NCI-H524 (cell line): Measurements from ENCODE around the gene ADGRL1.
"Not testable (repeated sequence)": the region's sequence is repeated elsewhere in the genome, so short reads cannot be mapped to it uniquely, and the experiment has no call there.

ENCODE experiments used
- DNase-seq, 2 experiments: peaks; one replicate each; lab custom pipeline; 2025; lab: John Stamatoyannopoulos, UW

Gene ADGRL1

GRCh38 chr19:14218620-14219330, 12.8 kb upstream of the ADGRL1 start:
- DNase-seq: no peak

- not testable (repeated sequence) for DNase-seq
These were observed 11.9 kb upstream of the ADGRL1 start for GRCh38 chr19:14217886-14218285.

GRCh38 chr19:14214580-14214979, 8.6 kb upstream of the ADGRL1 start:
- DNase-seq: no peak

GRCh38 chr19:14210182-14210581, 4.2 kb upstream of the ADGRL1 start:
- not testable (repeated sequence) for DNase-seq

GRCh38 chr19:14209401-14209800, 3.4 kb upstream of the ADGRL1 start:
- DNase-seq: peak in 1 of 2 experiments; percentile 50

GRCh38 chr19:14208496-14208895, 2.5 kb upstream of the ADGRL1 start:
- peak in 1 of 2 experiments; percentile 23 for DNase-seq

GRCh38 chr19:14207796-14208195, 1.8 kb upstream of the ADGRL1 start:
- DNase-seq: not testable (repeated sequence)

- peak; percentile 97 to 98 for DNase-seq
These were observed 1.1 kb upstream of the ADGRL1 start for GRCh38 chr19:14206737-14207726.

GRCh38 chr19:14206308-14206707, 339 bp upstream of the ADGRL1 start:
- peak in 1 of 2 experiments; percentile 20 for DNase-seq

GRCh38 chr19:14204676-14205451, 1.1 kb downstream of the ADGRL1 start:
- not testable (repeated sequence) for DNase-seq

GRCh38 chr19:14204219-14204618, 1.8 kb downstream of the ADGRL1 start:
- DNase-seq: not testable (repeated sequence)

GRCh38 chr19:14203788-14204187, 2.2 kb downstream of the ADGRL1 start:
- DNase-seq: not testable (repeated sequence)

GRCh38 chr19:14203177-14203576, 2.8 kb downstream of the ADGRL1 start:
- no peak for DNase-seq

- not testable (repeated sequence) for DNase-seq
These were observed 4.5 kb downstream of the ADGRL1 start for GRCh38 chr19:14201481-14201880.

GRCh38 chr19:14200147-14200841, 5.7 kb downstream of the ADGRL1 start:
- DNase-seq: peak in 1 of 2 experiments; percentile 40

- peak in 1 of 2 experiments; percentile 58 for DNase-seq
These were observed 7.3 kb downstream of the ADGRL1 start for GRCh38 chr19:14198384-14199376.

GRCh38 chr19:14197882-14198281, 8.1 kb downstream of the ADGRL1 start:
- no peak for DNase-seq

- not testable (repeated sequence) for DNase-seq
These were observed 8.7 kb downstream of the ADGRL1 start for GRCh38 chr19:14197288-14197687.

- peak; percentile 28 to 47 for DNase-seq
These were observed 9.9 kb downstream of the ADGRL1 start for GRCh38 chr19:14196105-14196504.

- DNase-seq: not testable (repeated sequence)
These were observed 10.8 kb downstream of the ADGRL1 start for GRCh38 chr19:14195216-14195615.
